Fibroblast of villous mesenchyme (primary cell): ENCODE measurements around the gene HSPB8. TPM values are rescaled to one million over a fixed set of nuclear protein-coding genes. Genes with fewer than 3 reads are reported as not detected.
A peak's percentile ranks its signal among the peaks of the same experiment; 100 is the strongest.

Experiments
- DNase-seq: peaks from one replicate; pipeline ENCODE4 v3.0.0-alpha.2; 2010; ENCODE audit warnings: low read depth
- H3K4me3 ChIP-seq: 2 replicates; pipeline ENCODE4 v1.5.1; 2011; ENCODE audit warnings: low read depth, mild to moderate bottlenecking, low read length
- total RNA-seq: library from RNA; depleted of rRNA; stranded (reverse); fragments of >200 nt; gene quantifications from 2 replicates; pipeline ENCODE4 v1.2.3, GENCODE V29; 2012
- TF ChIP-seq, protein P1 (sequence below): IDR thresholded peaks from 2 replicates; pipeline ENCODE4 v1.5.1; 2012; ENCODE audit warnings: low read depth, mild to moderate bottlenecking, low read length; ENCODE audit not compliant: insufficient read depth

The HSPB8 gene
- total RNA-seq, 1 donor: 22.0 TPM

DNA sequence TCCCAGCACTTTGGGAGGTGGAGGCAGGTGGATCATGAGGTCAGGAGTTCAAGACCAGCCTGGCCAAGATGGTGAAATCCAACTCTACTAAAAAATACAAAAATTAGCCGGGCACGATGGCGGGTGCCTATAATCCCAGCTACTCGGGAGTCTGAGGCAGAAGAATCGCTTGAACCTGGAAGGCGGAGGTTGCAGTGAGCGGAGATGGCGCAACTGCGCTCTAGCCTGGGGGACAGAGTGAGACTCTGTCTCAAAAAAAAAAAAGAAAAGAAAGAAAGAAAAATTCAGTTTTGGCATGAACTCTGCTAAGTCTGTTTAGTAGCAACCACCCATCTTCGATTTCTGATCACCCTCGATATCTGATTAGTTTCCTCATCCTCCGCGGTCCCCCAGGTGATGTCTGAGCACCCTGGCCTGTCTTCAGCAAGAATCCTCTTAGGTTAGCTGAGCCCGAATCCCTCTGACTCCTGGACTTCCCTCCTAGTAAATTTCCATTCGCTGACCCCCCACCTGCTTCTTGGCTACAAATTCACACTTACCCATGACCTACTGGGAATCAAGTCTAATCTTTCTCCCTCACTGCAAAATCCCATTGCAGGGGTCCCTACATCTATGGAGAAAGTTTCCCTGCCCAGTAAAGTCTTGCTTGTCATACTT, 879 bp upstream of the HSPB8 start:
- TF ChIP-seq, protein P1, sequence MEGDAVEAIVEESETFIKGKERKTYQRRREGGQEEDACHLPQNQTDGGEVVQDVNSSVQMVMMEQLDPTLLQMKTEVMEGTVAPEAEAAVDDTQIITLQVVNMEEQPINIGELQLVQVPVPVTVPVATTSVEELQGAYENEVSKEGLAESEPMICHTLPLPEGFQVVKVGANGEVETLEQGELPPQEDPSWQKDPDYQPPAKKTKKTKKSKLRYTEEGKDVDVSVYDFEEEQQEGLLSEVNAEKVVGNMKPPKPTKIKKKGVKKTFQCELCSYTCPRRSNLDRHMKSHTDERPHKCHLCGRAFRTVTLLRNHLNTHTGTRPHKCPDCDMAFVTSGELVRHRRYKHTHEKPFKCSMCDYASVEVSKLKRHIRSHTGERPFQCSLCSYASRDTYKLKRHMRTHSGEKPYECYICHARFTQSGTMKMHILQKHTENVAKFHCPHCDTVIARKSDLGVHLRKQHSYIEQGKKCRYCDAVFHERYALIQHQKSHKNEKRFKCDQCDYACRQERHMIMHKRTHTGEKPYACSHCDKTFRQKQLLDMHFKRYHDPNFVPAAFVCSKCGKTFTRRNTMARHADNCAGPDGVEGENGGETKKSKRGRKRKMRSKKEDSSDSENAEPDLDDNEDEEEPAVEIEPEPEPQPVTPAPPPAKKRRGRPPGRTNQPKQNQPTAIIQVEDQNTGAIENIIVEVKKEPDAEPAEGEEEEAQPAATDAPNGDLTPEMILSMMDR: no peak
- H3K4me3 ChIP-seq: no peak overlapping the region

DNA sequence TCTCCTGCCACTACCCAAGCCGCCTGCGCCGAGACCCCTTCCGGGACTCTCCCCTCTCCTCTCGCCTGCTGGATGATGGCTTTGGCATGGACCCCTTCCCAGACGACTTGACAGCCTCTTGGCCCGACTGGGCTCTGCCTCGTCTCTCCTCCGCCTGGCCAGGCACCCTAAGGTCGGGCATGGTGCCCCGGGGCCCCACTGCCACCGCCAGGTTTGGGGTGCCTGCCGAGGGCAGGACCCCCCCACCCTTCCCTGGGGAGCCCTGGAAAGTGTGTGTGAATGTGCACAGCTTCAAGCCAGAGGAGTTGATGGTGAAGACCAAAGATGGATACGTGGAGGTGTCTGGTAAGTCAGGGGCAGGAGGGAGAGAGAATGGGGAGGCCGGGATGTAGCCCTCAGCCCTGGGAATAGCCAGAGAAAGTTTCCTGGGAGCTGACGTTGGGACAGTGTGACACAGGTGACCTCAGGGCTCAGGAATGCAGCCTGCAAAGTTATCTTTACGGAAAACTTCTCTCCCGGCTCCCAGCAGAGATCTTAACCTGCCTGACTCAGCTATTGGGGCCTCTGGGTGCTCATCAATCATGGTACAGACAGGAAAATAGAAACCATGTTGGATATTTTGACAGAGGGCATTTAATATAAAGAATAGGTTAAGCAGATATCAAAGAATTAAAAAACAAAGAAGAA, 747 bp downstream of the HSPB8 start:
- TF ChIP-seq, protein P1: no peak
- peak overlapping the region; percentile 61 for H3K4me3 ChIP-seq
- DNase-seq: peak; percentile 69

More for the DNA sequence above, 879 bp upstream of the HSPB8 start:
- DNase-seq: no peak

DNA sequence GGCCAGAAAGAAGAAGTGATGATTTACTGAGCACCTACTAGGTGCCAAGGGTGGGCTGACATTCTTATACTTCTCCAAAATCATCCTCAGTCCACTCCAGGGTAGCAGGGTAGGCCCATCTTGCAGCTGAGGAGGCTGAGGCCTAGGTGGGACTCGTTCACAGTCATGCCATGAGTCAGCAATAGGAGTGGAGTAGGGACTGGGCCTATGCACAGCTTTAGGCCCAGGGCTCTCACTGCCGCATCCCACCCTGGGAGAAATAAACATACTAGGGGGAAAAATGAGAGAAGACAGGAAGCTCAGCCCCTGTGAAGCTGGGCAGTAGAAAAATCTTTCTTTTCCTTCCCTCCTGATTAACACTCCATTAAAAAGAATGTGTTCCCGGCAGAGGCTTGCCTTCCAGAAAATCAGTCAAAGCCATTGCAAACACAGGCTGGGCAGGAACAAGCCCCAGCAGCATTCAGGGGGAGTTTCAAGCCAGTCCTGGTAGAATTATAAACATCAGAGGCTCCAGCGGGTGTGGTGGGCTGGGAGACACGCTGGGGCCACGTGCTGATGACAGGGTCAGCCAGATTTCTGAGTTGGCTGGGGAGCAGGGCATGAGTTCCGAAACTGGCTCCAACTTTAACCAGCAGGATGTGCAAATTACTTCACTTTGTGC, 1.8 kb downstream of the HSPB8 start:
- peak overlapping the region; percentile 61 for H3K4me3 ChIP-seq
- TF ChIP-seq, protein P1: no peak
- peak; percentile 73 for DNase-seq

DNA sequence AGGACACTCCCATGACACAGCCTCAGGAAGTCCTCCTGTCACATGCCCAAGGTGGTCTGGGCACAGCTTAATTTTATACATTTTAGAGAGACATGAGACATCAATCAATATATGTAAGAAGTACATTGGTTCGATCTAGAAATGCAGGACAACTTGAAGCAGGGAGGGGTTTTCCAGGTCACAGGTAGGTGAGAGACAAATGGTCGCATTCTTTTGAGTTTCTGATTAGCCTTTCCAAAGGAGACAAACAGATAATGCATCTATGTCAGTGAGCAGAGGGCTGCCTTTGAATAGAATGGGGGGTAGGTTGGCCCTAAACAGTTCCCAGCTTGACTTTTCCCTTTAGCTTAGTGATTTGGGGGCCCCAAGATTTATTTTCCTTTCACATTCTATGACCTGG, 2.5 kb downstream of the HSPB8 start:
- TF ChIP-seq, protein P1: no peak
- no peak for DNase-seq
- peak overlapping the region; percentile 61 for H3K4me3 ChIP-seq

DNA sequence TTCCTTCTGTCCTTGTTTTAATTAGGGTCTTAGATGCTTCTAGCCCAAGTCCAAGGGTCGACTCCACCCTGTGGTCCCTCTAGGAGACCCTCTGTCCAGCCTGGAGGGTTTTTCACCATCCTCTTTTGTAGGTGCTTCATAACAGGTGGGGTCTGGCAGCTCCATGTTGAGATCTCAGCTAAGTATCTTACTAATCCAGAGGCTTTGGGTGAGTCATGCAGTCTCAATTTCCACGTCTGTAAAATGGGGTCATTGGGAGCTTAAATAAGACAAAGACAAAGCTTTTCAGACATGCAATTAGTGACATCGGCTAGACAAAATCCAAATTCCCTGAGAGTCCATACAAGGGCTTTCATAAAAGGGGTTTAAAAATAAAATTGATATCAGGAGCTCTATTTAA, 3.2 kb downstream of the HSPB8 start:
- H3K4me3 ChIP-seq: no peak overlapping the region

DNA sequence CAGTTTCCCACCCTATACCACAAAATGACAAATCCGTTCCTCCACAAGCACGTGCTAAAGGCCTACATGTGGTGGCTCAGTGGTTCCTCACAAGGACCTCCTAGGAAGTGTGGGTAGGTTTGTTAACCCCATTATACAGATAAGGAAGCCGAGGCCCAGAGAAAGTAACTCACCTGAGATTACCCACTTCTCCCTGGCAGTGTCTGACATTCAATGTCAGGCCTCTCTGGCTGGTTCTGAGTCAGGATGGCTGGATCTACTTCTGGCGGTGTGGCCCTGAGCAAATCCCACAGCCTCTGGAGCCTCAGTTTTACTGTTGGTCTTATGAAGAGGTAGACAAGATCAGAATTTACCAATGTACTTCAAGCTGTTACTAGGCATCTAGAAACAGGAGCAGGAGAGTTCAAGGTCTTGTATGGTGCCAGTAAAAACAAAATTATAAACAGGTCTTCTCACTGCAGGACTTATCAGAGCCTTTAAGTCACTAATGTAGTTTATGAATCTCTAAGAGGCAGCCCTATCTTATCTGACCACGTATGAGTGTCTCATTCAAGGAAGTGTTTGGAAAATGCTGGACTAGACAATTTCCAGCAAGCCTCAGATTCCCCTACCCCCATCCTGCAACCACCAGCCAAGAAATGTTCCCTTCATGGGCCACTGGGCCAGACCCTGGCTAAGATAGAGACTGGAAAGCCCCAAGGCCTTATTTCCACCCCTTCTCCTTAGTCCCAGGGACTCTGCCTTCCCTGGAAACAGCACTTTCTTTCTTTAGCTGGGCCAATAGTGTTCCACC, 4.2 kb downstream of the HSPB8 start:
- TF ChIP-seq, protein P1: no peak
- DNase-seq: peak; percentile 62
- no peak overlapping the region for H3K4me3 ChIP-seq

More for the DNA sequence above, 3.2 kb downstream of the HSPB8 start:
- TF ChIP-seq, protein P1: no peak
- no peak for DNase-seq
